Activated CD4-positive, alpha-beta T cell treated with anti-CD3 and anti-CD28 coated beads for 36 hours (primary cell): ENCODE results near the gene SNTN. TPM values are rescaled to one million over a fixed set of nuclear protein-coding genes. Genes with fewer than 3 reads are reported as not detected.

Experiments
- ATAC-seq: fragments of 200-7000 bp; cut with Tn5 transposase; one replicate; pipeline ENCODE4 v1.10.0; 2021; ENCODE audit warnings: mild to moderate bottlenecking, moderate library complexity
- CTCF ChIA-PET: fragments of 350-600 bp; sonication (Branson Sonifier 250); formaldehyde crosslinking; loops from one replicate; lab custom pipeline; 2021; ENCODE audit warnings: antibody characterized with exemption; lab: Charles Lee
- POLR2A ChIA-PET: fragments of 350-600 bp; sonication (Branson Sonifier 250); formaldehyde crosslinking; loops from one replicate; lab custom pipeline; 2021; ENCODE audit warnings: antibody characterized with exemption, inconsistent platforms; lab: Charles Lee
- DNase-seq: peaks from one replicate; pipeline ENCODE4 v3.0.0-alpha.2; 2020
- H3K27ac Mint-ChIP-seq: one replicate; pipeline ENCODE4 v1.8.0; 2021; ENCODE audit warnings: mixed read lengths
- H3K27me3 Mint-ChIP-seq: one replicate; pipeline ENCODE4 v1.8.0; 2021; ENCODE audit warnings: mixed read lengths
- H3K36me3 Mint-ChIP-seq: one replicate; pipeline ENCODE4 v1.8.0; 2021; ENCODE audit warnings: low read depth, mixed read lengths
- H3K4me1 Mint-ChIP-seq: one replicate; pipeline ENCODE4 v1.8.0; 2021; ENCODE audit warnings: mixed read lengths
- H3K4me3 Mint-ChIP-seq: one replicate; pipeline ENCODE4 v1.8.0; 2021; ENCODE audit warnings: mild to moderate bottlenecking, moderate library complexity, mixed read lengths
- H3K9me3 Mint-ChIP-seq: one replicate; pipeline ENCODE4 v1.8.0; 2021; ENCODE audit warnings: low read depth, mixed read lengths
- intact Hi-C, 2 experiments: fragments of 100-400 bp; cut with DNase I in 1 of 2; cut with micrococcal nuclease in 1 of 2; formaldehyde crosslinking; loops; one replicate each; pipeline versions ENCODE4 v1.14.2 to v1.15.1; 2022 to 2024; cut with DNase I, micrococcal nuclease
- total RNA-seq, 2 experiments: library from RNA; stranded (reverse); gene quantifications; one replicate each; pipeline ENCODE4 v1.2.3, GENCODE V29; 2021

Gene SNTN
- total RNA-seq, 2 experiments from 2014 or later = not detected

- H3K27ac Mint-ChIP-seq = no peak overlapping the region
- no peaks in the 10 kb centered on the region for H3K4me1 Mint-ChIP-seq
- ATAC-seq (no peak), DNase-seq (no peak)
- intact Hi-C loops = no loop called here
- ChIA-PET POLR2A (no interaction called here), CTCF (interaction anchor here (0.9 kb wide), 1 partner anchor 11 kb away, joined by 4 read pairs; no protein-coding TSS in a partner anchor)
- no peaks in the 10 kb centered on the region for H3K9me3 Mint-ChIP-seq
- no peaks in the 10 kb centered on the region for H3K27me3 Mint-ChIP-seq
- no peaks in the 10 kb centered on the region for H3K36me3 Mint-ChIP-seq
- no peak overlapping the region for H3K4me3 Mint-ChIP-seq
Observed at GRCh38 chr3:63679186-63679585, 26.7 kb downstream of the SNTN start.

- no peaks in the 10 kb centered on the region for H3K36me3 Mint-ChIP-seq
- H3K27ac Mint-ChIP-seq = no peak overlapping the region
- ChIA-PET CTCF (interaction anchor here (1.1 kb wide), 1 partner anchor 11 kb away, joined by 3 read pairs; no protein-coding TSS in a partner anchor), POLR2A (no interaction called here)
- DNase-seq (no peak), ATAC-seq (no peak)
- H3K4me3 Mint-ChIP-seq = no peak overlapping the region
- no peaks in the 10 kb centered on the region for H3K27me3 Mint-ChIP-seq
- H3K9me3 Mint-ChIP-seq = no peaks in the 10 kb centered on the region
- intact Hi-C loops = no loop called here
- H3K4me1 Mint-ChIP-seq = no peaks in the 10 kb centered on the region
Observed at GRCh38 chr3:63684081-63684480, 31.6 kb downstream of the SNTN start.

GRCh38 chr3:63685340-63685739 is 32.9 kb downstream of the SNTN start:
- H3K4me3 Mint-ChIP-seq = no peak overlapping the region
- ChIA-PET POLR2A (no interaction called here), CTCF (interaction anchor here (0.6 kb wide), 1 partner anchor 27 kb away, joined by 3 read pairs; no protein-coding TSS in a partner anchor)
- no peaks in the 10 kb centered on the region for H3K9me3 Mint-ChIP-seq
- no peaks in the 10 kb centered on the region for H3K4me1 Mint-ChIP-seq
- H3K27ac Mint-ChIP-seq = no peak overlapping the region
- H3K27me3 Mint-ChIP-seq = no peaks in the 10 kb centered on the region
- DNase-seq (no peak), ATAC-seq (no peak)
- no peaks in the 10 kb centered on the region for H3K36me3 Mint-ChIP-seq
- intact Hi-C loops = no loop called here

GRCh38 chr3:63687278-63688225 is 35.1 kb downstream of the SNTN start:
- H3K36me3 Mint-ChIP-seq = no peaks in the 10 kb centered on the region
- ChIA-PET CTCF (no interaction called here), POLR2A (no interaction called here)
- H3K4me3 Mint-ChIP-seq = no peak overlapping the region
- ATAC-seq (no peak), DNase-seq (no peak)
- H3K9me3 Mint-ChIP-seq = peaks cover 4% of the 10 kb centered on the region
- intact Hi-C loops = no loop called here
- H3K27ac Mint-ChIP-seq = no peak overlapping the region
- no peaks in the 10 kb centered on the region for H3K27me3 Mint-ChIP-seq
- H3K4me1 Mint-ChIP-seq = no peaks in the 10 kb centered on the region

GRCh38 chr3:63689285-63689684 is 36.8 kb downstream of the SNTN start:
- intact Hi-C loops = no loop called here
- no peak overlapping the region for H3K27ac Mint-ChIP-seq
- H3K4me1 Mint-ChIP-seq = no peaks in the 10 kb centered on the region
- H3K27me3 Mint-ChIP-seq = no peaks in the 10 kb centered on the region
- DNase-seq (no peak), ATAC-seq (no peak)
- POLR2A ChIA-PET = no interaction called here
- CTCF ChIA-PET = interaction anchor here (1.2 to 1.8 kb wide), 2 partner anchors 11 to 17 kb away, joined by 3 to 4 read pairs; no protein-coding TSS in a partner anchor
- H3K4me3 Mint-ChIP-seq = no peak overlapping the region
- peaks cover 7% of the 10 kb centered on the region for H3K9me3 Mint-ChIP-seq
- no peaks in the 10 kb centered on the region for H3K36me3 Mint-ChIP-seq

GRCh38 chr3:63693351-63693750 is 40.9 kb downstream of the SNTN start:
- H3K9me3 Mint-ChIP-seq = peaks cover 9% of the 10 kb centered on the region
- CTCF ChIA-PET = no interaction called here
- POLR2A ChIA-PET = no interaction called here
- ATAC-seq (no peak), DNase-seq (no peak)
- H3K27ac Mint-ChIP-seq = no peak overlapping the region
- intact Hi-C loops = no loop called here
- no peak overlapping the region for H3K4me3 Mint-ChIP-seq
- no peaks in the 10 kb centered on the region for H3K36me3 Mint-ChIP-seq
- peaks cover 2% of the 10 kb centered on the region for H3K27me3 Mint-ChIP-seq
- no peaks in the 10 kb centered on the region for H3K4me1 Mint-ChIP-seq

- H3K36me3 Mint-ChIP-seq = no peaks in the 10 kb centered on the region
- H3K9me3 Mint-ChIP-seq = no peaks in the 10 kb centered on the region
Observed at GRCh38 chr3:63705092-63705645, 52.7 kb downstream of the SNTN start.

GRCh38 chr3:63706321-63707085 is 54.0 kb downstream of the SNTN start:
- POLR2A ChIA-PET = no interaction called here
- Mint-ChIP-seq H3K4me3 (no peak overlapping the region), H3K36me3 (no peaks in the 10 kb centered on the region), H3K27me3 (peaks cover 2% of the 10 kb centered on the region), H3K4me1 (no peaks in the 10 kb centered on the region), H3K9me3 (no peaks in the 10 kb centered on the region), H3K27ac (no peak overlapping the region)
- CTCF ChIA-PET = interaction anchor here (0.9 kb wide), 1 partner anchor 17 kb away, joined by 3 read pairs; no protein-coding TSS in a partner anchor
- DNase-seq (no peak), ATAC-seq (no peak)
- intact Hi-C loops = no loop called here

More at GRCh38 chr3:63705092-63705645, 52.7 kb downstream of the SNTN start:
- ChIA-PET CTCF (no interaction called here), POLR2A (no interaction called here)
- Mint-ChIP-seq H3K4me3 (no peak overlapping the region), H3K27ac (no peak overlapping the region), H3K27me3 (no peaks in the 10 kb centered on the region), H3K4me1 (no peaks in the 10 kb centered on the region)
- no peak for ATAC-seq
- no peak for DNase-seq
- intact Hi-C loops = no loop called here

GRCh38 chr3:63707731-63708130 is 55.3 kb downstream of the SNTN start:
- Mint-ChIP-seq H3K4me1 (no peaks in the 10 kb centered on the region), H3K27me3 (peaks cover 2% of the 10 kb centered on the region), H3K4me3 (no peak overlapping the region), H3K27ac (no peak overlapping the region), H3K9me3 (no peaks in the 10 kb centered on the region), H3K36me3 (no peaks in the 10 kb centered on the region)
- DNase-seq (no peak), ATAC-seq (no peak)
- ChIA-PET POLR2A (no interaction called here), CTCF (no interaction called here)
- intact Hi-C loops = no loop called here

GRCh38 chr3:63709576-63709975 is 57.1 kb downstream of the SNTN start:
- ATAC-seq (no peak), DNase-seq (no peak)
- H3K4me1 Mint-ChIP-seq = no peaks in the 10 kb centered on the region
- no peak overlapping the region for H3K4me3 Mint-ChIP-seq
- no peaks in the 10 kb centered on the region for H3K9me3 Mint-ChIP-seq
- intact Hi-C loops = no loop called here
- no peaks in the 10 kb centered on the region for H3K36me3 Mint-ChIP-seq
- ChIA-PET CTCF (no interaction called here), POLR2A (interaction anchor here (0.6 kb wide), 1 partner anchor 1717 kb away, joined by 4 read pairs; no protein-coding TSS in a partner anchor)
- H3K27me3 Mint-ChIP-seq = peaks cover 2% of the 10 kb centered on the region
- no peak overlapping the region for H3K27ac Mint-ChIP-seq
